Pulmonary artery endothelial cell (primary cell): ENCODE results near the gene GTF3C5. TPM values are rescaled to one million over a fixed set of nuclear protein-coding genes. Genes with fewer than 3 reads are reported as not detected.
"Not testable (repeated sequence)": the region's sequence is repeated elsewhere in the genome, so short reads cannot be mapped to it uniquely, and the experiment has no call there.

ENCODE experiments used
- DNase-seq: peaks from one replicate; pipeline ENCODE4 v3.0.0-alpha.2; 2011; ENCODE audit warnings: low read depth, low spot score
- total RNA-seq: library from RNA; depleted of rRNA; stranded (reverse); fragments of >200 nt; gene quantifications from 2 replicates; pipeline ENCODE4 v1.2.3, GENCODE V29; 2014

Gene GTF3C5
- total RNA-seq, 1 donor from 2014 or later, result 52.9 TPM

DNA sequence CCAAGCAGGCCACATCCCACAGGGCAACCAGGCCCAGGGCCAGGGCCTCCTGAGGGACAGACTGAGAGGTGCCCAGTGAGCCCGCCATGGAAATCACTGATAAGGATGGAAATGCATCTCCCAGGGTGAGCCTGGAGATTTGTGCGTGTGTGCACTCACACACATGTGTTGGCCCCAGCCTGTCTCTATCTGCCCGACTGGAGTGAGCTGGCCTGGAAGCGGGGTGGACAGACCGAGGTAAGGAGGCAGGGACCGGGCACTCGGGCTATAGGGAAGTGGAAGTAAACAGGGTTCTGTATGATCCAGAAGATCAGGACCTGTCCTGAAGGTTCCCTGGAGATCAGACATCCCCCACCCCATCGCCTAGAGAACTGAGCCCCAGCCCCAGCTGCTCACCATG lies 34.9 kb upstream of the GTF3C5 start:
- no peak for DNase-seq

DNA sequence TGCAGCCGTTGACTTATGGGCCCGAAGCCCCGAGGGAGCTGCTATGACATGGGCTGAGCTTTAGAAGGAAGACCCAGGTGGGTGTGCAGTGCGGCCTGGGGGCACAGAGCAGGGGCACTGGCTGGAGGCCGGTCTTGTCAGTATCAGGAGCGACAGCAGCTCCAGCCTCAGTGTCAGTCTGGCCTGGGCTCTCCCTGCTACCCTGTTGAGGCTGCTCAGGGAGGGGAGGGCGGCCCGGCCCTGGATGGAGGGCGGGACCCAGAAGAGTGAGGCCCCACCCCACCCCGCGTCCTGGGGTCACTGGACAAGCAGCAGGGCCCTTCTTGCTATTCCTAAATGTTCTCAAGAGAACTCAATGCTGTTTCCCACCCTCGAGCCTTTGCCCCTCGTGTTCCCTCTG lies 34.3 kb upstream of the GTF3C5 start:
- no peak for DNase-seq

DNA sequence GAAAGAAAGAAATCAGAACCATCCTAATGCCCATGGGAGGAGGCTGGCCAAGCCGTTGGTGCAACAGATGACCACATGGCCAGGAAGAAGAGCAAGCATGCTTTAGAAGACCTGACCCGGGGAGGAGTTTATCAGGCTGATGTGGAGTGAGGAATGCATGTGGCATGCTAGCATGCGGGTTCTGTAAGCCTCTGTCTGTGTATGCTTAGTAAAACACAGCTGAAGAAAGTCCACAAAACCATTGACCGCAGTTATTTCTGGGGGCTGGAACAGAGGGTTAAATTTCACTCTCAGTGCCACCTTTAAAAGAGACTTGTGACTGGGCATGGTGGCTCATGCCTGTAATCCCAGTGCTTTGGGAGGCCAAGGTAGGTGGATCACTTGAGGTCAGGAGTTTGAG lies 33.2 kb upstream of the GTF3C5 start:
- no peak for DNase-seq

DNA sequence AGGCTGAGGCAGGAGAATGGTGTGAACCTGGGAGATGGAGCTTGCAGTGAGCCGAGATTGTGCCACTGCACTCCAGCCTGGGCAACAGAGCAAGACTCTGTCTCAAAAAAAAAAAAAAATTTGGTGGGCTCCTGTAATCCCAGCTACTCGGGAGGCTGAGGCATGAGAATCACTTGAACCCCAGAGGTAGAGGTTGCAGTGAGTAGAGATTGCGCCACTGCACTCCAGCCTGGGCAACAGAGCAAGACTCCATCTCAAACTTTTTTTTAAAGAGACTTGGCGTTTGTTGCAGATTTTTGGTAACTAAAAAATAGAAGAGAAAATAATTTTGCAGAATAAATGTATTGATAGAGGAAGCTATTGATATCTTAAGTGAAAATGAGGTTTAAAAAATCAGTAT lies 32.6 kb upstream of the GTF3C5 start:
- not testable (repeated sequence) for DNase-seq

- DNase-seq, result no peak
These were observed 31.8 kb upstream of the GTF3C5 start for GRCh38 chr9:132998831-132999635.

- DNase-seq, result no peak
These were observed 28.4 kb upstream of the GTF3C5 start for GRCh38 chr9:133002147-133003070.

GRCh38 chr9:133003071-133003461 lies 27.7 kb upstream of the GTF3C5 start:
- DNase-seq, result no peak

DNA sequence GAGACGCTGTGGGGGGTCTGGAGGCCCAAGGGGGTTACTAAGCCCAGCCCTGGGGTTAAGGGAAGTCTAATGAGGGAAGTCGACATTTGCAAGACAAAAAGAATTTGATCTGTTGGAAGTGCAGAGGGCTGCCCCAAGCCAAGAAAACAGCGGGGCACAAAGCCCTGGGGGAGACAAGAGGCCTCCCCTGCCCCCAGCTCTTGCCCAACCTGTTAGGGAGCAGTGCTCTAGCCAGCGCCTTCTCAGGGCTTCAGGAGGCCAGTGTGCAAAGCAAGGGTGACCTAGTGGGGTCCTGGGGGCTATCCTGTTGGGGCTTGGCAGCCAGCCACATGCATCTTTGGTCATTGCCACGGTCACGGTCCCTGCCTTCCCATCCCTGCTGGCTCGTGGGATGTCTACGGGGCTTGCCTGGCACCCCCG lies 27.1 kb upstream of the GTF3C5 start:
- DNase-seq, result no peak

- no peak for DNase-seq
These were observed 26.5 kb upstream of the GTF3C5 start for GRCh38 chr9:133004091-133004998.

- no peak for DNase-seq
These were observed 25.6 kb upstream of the GTF3C5 start for GRCh38 chr9:133004999-133005760.

- no peak for DNase-seq
These were observed 24.8 kb upstream of the GTF3C5 start for GRCh38 chr9:133005957-133006356.

DNA sequence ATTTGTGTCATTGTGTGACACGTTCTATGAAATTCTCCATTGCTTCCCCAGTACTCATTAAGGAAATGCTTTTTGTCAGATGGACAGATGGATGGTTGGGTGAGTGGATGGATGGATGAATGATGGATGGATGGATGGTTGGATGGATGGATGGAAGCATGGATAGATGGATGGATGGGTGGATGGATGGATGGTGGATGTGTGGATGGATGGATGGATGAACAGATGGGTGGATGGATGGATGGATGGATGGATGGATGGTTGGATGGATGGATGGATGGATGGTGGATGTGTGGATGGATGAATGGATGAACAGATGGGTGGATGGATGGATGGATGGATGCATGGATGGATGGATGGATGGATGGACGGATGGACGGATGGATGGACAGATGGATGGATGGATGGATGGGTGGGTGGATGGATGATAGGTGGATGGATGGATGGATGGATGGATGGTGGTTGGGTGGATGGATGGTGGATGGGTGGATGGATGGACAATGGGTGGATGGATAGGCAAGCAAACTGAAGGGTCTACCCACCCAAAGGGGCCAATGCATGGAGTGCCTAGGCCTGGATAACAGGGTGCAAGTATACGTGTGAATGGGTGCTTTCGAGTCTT lies 24.0 kb upstream of the GTF3C5 start:
- no peak for DNase-seq

DNA sequence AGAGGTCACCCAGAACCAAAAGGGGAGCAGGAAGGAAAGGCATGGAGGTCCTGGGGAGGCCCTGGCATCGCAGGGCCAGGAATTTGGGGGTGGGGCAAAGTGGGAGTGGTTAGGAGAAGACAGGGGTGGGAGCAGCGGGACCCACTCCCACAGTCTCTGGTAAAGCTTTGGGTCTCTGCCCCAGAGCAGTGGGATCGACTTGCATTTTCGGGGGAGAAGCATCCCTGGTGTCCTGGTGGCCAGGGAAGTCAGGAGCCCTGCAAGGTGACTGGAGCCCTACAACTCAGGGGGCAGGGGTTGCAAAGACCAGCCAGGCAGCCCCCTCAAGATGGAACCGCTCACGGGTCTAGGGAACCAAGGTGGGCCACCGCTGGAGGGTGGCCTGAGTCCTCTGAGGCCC lies 22.4 kb upstream of the GTF3C5 start:
- DNase-seq, result no peak

GRCh38 chr9:133008824-133009223 lies 22.0 kb upstream of the GTF3C5 start:
- no peak for DNase-seq

DNA sequence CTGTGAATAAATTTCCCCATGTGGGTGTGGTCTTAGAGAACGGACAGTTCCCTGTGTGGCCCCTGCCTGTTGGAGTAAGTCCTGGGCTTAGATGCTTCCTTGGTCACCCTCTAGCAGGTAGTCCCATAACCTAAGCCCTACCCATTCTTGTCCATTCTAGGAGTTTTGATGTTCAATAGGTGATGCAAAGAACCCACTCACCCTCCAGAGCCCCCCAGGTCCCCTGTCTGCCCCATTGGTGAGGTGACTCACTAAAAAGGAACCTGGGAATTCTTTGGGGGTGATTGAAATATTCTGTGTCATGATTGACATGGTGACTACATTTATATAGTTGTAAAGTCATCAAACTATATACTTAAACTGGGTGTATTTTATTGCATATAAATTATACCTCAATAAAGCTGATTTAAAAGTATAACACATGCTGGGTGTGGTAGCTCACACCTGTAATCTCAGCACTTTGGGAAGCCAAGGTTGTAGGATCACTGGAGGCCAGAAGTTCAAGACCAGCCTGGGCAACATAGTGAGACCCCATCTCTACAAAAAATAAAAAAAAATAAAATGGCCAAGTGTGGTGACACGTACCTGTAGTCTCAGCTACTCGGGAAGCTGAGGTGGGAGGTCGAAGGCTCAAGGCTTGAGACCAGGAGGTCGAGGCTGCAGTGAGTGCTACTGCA lies 20.8 kb upstream of the GTF3C5 start:
- DNase-seq, result no peak

DNA sequence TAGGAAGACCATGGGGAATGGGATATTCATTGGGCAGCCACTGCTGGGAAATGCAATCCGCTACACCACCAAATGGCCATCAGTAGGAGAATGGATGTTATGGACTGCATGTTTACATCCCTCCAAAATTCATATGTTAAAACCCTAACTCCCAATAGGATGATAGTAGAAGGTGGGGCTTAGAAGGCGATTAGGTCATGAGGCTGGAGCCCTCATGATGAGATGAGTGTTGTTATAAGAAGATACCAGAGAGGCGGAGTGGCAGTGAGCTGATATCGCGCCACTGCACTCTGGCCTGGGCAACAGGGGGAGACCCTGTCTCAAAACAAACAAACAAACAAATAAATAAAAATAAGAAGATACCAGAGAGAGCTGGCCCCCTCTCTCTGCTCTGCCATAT lies 16.1 kb upstream of the GTF3C5 start:
- no peak for DNase-seq

DNA sequence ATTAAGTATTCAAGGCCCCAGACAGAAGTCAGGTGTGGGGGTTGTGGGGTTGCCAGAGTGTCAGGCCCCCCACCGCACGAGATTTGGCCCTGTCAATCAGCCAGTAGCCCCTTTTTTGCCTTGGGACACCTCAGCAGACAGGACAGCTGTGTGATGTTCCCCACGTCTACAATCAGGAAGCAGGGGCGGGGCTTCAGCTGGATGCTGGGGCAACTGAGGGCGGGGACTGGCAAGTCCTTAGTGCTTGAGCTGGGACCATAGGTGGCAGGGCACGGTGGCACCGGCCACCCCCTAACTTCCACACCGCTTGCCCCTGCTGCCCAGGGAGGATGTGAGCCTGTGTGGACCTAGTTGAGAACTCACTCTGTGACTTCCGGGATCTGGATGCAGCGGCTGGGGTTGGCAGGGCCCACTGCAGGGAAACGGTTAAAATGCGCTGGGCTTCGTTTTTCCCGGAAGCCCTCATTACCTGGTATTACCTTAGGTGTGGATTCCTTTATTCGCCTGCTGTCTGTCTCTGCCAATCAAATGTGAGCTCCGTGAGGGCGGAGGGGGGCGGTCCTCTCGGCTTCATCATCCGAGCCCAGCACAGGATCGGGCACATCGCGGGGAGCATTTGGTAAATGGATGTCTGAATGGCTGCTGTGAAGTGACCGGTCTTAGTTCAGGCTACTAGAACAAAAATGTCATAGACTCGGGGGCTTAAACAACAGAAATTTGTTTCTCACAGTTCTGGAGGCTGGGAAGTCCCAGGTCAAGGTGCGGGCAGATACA lies 7.5 kb upstream of the GTF3C5 start:
- DNase-seq, result no peak

DNA sequence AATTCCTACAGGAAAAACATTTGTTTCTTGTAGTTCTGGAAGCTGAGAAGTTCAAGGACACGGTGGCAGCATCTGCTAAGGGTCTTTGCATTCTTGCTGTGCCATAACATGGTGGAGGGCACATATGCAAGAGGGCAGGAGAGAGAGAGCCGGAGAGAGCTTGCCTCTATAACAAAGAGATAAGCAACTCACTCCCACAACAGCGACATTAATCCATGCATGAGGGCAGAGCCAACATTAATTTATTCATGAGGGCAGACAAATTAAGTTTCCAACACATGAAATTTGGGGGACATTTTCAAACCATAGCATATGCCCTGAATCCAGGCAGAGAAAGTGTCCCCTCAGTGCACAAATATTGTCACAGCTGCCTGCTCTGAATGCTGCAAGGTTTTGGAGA lies 4.4 kb upstream of the GTF3C5 start:
- DNase-seq, result no peak

DNA sequence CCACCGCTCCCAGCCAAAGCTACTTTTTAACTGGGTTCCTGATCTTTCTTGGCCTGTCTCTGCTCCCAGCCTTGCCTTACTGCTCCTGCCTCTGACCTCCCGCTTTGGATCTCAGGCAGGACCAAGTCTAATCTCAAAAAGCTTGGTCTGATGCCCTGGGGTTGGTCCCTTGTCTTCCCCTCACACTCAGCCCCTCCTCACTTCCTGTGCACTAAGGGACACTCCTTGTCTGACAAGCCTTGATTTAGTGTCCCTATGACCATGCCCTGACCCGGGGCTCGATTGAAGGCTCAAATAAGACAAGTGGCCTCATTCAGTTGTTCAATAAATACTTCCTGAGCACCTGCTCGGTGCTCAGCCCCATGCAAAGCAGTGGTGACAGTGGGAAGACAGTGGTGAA lies 3.7 kb upstream of the GTF3C5 start:
- DNase-seq, result no peak
